ENCODE data around the gene LRMDA.
A peak's percentile ranks its signal among the peaks of the same experiment; 100 is the strongest.

LRMDA gene

DNA sequence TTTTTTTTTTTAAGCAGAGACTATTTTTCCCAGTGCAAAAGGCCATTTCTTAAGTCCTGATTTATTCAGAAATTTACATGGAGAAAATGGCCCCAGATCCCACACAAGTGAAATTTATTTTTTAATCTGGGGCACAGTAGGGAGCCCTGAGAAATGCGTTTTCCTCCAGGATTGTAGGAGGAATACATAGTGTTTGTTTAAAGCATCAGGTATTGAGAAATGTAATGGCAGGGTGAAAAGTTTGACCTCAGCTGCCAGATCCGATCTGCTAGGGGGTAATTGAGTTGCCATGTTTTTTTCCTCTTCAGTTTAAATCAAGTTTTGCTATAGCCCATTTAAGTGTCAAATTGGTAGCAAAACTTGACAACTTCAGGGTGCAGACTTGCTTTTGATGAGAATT lies 110.0 kb downstream of the LRMDA start:
- DNase-seq: no peak
- Histone ChIP-seq H3K27me3 (no peaks in the 10 kb centered on the region), H3K4me1 (peaks cover 0 to 14% (median 0%) of the 10 kb centered on the region in 4 donors), H3K9me3 (no peaks in the 10 kb centered on the region), H3K4me3 (no peak overlapping the region), H3K27ac (no peak overlapping the region), H3K36me3 (no peaks in the 10 kb centered on the region)
- intact Hi-C loops (cut with DNase I; ENCODE audit: low total_unique reads): no loop called here
- TF ChIP-seq, protein P1, sequence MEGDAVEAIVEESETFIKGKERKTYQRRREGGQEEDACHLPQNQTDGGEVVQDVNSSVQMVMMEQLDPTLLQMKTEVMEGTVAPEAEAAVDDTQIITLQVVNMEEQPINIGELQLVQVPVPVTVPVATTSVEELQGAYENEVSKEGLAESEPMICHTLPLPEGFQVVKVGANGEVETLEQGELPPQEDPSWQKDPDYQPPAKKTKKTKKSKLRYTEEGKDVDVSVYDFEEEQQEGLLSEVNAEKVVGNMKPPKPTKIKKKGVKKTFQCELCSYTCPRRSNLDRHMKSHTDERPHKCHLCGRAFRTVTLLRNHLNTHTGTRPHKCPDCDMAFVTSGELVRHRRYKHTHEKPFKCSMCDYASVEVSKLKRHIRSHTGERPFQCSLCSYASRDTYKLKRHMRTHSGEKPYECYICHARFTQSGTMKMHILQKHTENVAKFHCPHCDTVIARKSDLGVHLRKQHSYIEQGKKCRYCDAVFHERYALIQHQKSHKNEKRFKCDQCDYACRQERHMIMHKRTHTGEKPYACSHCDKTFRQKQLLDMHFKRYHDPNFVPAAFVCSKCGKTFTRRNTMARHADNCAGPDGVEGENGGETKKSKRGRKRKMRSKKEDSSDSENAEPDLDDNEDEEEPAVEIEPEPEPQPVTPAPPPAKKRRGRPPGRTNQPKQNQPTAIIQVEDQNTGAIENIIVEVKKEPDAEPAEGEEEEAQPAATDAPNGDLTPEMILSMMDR (IDR thresholded peaks at IDR 0.05): no peak

DNA sequence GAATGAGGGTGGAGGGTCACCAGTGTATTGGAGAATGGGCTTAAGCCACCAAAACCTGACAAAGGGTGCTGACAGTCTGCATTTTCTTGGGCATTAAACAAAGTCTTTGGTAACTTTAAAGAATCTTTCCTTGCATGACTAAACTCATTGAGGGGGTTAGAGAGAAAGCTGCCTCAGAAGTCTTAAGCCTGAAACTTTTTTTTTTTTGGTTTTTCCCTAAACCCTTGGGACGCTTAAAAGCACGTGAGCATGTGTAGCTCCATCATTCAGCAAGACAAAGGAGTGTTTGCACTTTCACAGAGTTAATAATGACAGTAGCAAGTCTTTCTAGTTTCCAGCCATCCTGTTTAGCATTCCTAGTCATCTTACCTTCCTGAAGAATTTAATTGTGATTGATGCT lies 110.7 kb downstream of the LRMDA start:
- Histone ChIP-seq H3K4me3 (no peak overlapping the region), H3K27ac (no peak overlapping the region), H3K36me3 (no peaks in the 10 kb centered on the region), H3K4me1 (peaks cover 0 to 17% (median 0%) of the 10 kb centered on the region in 4 donors), H3K27me3 (no peaks in the 10 kb centered on the region), H3K9me3 (no peaks in the 10 kb centered on the region)
- TF ChIP-seq, protein P1 (IDR thresholded peaks at IDR 0.05): no peak
- no peak for DNase-seq
- intact Hi-C loops (cut with DNase I; ENCODE audit: low total_unique reads): no loop called here

DNA sequence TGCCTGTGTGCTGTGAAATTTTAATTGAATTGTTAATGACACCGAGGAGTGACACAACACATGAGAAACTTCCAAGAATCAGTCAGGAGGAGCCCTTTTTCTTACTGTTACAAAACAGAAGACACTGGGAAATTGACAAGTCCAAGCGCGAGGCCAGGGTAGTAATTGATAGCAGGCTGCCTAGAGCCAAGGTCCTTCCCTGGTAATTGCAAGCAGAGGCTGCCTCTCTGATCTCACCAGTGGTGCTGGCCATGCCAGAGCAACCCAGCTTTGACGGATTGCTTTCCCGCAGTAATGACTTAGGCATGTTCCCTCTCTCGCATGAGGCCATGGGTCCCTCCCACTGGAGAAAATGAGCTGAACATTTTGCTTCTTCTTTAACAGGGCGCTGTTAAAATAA lies 111.5 kb downstream of the LRMDA start:
- intact Hi-C loops (cut with DNase I; ENCODE audit: low total_unique reads): no loop called here
- peak; percentile 81 to 83 for DNase-seq
- TF ChIP-seq, protein P1 (IDR thresholded peaks at IDR 0.05): no peak

DNA sequence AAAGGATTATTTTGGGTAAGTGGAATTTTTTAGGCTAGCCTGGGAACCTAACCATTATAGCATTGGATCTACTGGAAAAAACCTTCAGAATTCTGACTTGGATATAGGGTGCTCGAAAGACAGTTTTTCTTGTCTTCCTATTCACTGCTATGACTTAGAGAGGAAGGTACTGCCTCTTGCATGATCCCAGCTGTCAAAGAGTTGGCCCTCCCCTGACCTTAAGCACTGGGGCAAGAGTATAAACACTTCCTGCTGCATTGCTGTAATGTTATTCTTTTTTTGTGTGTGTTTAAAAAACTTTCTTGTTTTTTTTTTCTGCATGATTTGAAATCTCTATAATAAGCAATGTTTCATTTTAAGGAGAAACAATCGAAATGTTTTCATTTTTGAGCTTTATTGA lies 113.0 kb downstream of the LRMDA start:
- no peak overlapping the region for H3K27ac ChIP-seq
- no peaks in the 10 kb centered on the region for H3K9me3 ChIP-seq
- intact Hi-C loops (cut with DNase I; ENCODE audit: low total_unique reads): no loop called here
- H3K4me3 ChIP-seq: no peak overlapping the region
- DNase-seq: peak in 1 of 2 donors; percentile 28
- peaks cover 0 to 34% (median 7%) of the 10 kb centered on the region in 4 donors for H3K4me1 ChIP-seq
- no peaks in the 10 kb centered on the region for H3K27me3 ChIP-seq
- H3K36me3 ChIP-seq: no peaks in the 10 kb centered on the region
- TF ChIP-seq, protein P1 (IDR thresholded peaks at IDR 0.05): no peak

More for the DNA sequence above, 111.5 kb downstream of the LRMDA start:
- H3K27ac ChIP-seq: peak overlapping the region in 1 of 2 donors; percentile 31
- H3K36me3 ChIP-seq: no peaks in the 10 kb centered on the region
- H3K4me3 ChIP-seq: no peak overlapping the region
- H3K27me3 ChIP-seq: no peaks in the 10 kb centered on the region
- no peaks in the 10 kb centered on the region for H3K9me3 ChIP-seq
- H3K4me1 ChIP-seq: peaks cover 0 to 25% (median 0%) of the 10 kb centered on the region in 4 donors

DNA sequence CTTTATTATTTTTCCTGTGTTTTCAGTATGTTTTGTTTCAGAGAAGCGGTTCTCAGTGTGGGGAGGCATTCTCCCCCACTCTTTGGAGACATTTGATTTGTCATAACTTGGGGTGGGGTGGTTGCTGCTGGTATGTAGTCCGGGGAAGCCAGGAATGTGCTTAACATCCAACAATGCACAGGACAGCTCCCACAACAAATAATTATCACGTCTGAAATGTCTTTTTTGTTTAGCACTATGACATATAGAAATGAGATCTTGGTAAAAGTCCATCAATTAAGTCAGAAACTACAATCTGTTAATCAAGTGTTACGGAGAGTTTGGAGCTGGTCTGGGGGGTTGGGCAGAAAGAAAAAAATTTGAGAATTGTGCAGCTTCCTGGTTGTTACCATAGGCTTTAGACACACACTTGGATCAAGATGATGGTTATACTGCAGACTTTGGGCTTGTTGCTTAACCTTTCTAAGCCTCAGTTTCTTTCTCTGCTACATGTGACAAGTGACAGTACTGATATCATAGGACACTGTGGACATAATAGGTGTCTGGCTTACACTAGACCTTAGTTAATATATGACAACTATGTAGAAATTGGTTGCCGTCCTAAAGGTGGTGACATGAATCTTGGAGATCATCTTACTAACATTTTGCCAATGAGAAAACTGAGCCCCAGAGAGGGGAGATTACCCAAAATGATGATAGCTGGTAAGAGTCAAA lies 113.7 kb downstream of the LRMDA start:
- no peaks in the 10 kb centered on the region for H3K36me3 ChIP-seq
- intact Hi-C loops (cut with DNase I; ENCODE audit: low total_unique reads): no loop called here

More for the DNA sequence above, 113.7 kb downstream of the LRMDA start:
- Histone ChIP-seq H3K4me1 (peaks cover 0 to 34% (median 7%) of the 10 kb centered on the region in 4 donors), H3K27me3 (no peaks in the 10 kb centered on the region), H3K4me3 (no peak overlapping the region), H3K9me3 (no peaks in the 10 kb centered on the region), H3K27ac (no peak overlapping the region)
- TF ChIP-seq, protein P1 (IDR thresholded peaks at IDR 0.05): no peak
- no peak for DNase-seq

Measured in tibial artery (tissue), 4 donors.